ENCODE results near the gene RALGDS. TPM values are rescaled to one million over a fixed set of nuclear protein-coding genes. Genes with fewer than 3 reads are reported as not detected.
A peak's percentile ranks its signal among the peaks of the same experiment; 100 is the strongest.

The RALGDS gene
- polyA plus RNA-seq, 2 donors = 47.8 to 67.9 TPM

DNA sequence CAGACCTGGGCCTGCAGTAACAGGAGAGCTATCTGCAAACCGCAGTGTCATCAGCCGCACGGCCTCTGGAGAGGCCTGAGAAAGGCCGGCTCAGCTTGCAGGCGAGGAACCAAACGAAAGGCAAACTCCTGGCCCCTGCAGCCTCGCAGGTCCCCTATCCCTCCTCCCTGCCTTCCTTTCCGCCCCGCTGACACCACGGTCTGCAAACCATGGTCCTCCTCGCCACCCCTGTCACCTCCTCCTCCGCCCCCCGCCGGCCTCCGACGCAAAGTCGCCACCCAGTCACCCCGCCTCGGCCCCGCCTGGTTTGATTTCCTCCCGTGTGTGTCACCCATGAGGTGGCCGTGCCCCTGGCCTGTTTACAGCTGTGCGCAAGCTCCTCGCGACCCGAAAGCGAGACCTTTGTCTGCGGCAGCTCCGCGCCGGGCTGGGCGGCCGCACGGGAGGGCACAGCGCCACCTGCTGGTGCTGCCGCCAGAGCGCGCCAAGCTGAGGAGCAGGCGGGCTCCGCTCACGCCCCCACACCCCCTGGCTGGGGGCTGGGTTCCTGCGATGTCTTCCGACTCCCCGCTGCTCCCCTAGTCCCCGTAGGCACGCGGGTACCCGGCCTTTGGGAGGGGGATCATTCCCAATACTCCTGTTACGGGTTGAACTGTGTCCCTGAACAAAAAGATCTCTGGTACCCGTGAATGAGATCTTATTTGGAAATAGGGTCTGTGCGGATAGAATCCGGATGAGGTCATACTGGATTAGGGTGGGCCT is 23.3 kb upstream of the RALGDS start:
- no peaks in the 10 kb centered on the region for H3K9me3 ChIP-seq (ENCODE audit: control insufficient read depth in 2 of 2, insufficient read depth in 1 of 2, low read depth in 1 of 2, low read length in 1 of 2)
- H3K4me1 ChIP-seq (ENCODE audit: control insufficient read depth in 2 of 2, insufficient read depth in 2 of 2, low read length in 1 of 2) = peaks cover 9 to 36% of the 10 kb centered on the region in 2 donors
- H3K4me3 ChIP-seq (ENCODE audit: low read depth in 1 of 2, low read length in 2 of 2) = peak overlapping the region; percentile 30 to 34
- H3K27me3 ChIP-seq (ENCODE audit: control insufficient read depth in 1 of 2, insufficient read depth in 2 of 2, low read length in 2 of 2) = no peaks in the 10 kb centered on the region
- H3K36me3 ChIP-seq (ENCODE audit: control insufficient read depth in 2 of 2, insufficient read depth in 2 of 2, low read length in 1 of 2) = no peaks in the 10 kb centered on the region
- WGBS, 2 donors = 6 to 7% methylated on average over 52 of the region's 52 CpGs
- H3K27ac ChIP-seq (ENCODE audit: low read depth in 2 of 2, low read length in 1 of 2) = peak overlapping the region; percentile 52 to 76

GRCh38 chr9:133143639-133144141 is 22.6 kb upstream of the RALGDS start:
- H3K27me3 ChIP-seq (ENCODE audit: control insufficient read depth in 1 of 2, insufficient read depth in 2 of 2, low read length in 2 of 2) = no peaks in the 10 kb centered on the region
- H3K4me1 ChIP-seq (ENCODE audit: control insufficient read depth in 2 of 2, insufficient read depth in 2 of 2, low read length in 1 of 2) = peaks cover 9 to 40% of the 10 kb centered on the region in 2 donors
- H3K36me3 ChIP-seq (ENCODE audit: control insufficient read depth in 2 of 2, insufficient read depth in 2 of 2, low read length in 1 of 2) = no peaks in the 10 kb centered on the region
- H3K27ac ChIP-seq (ENCODE audit: low read depth in 2 of 2, low read length in 1 of 2) = peak overlapping the region; percentile 52 to 76
- H3K4me3 ChIP-seq (ENCODE audit: low read depth in 1 of 2, low read length in 2 of 2) = peak overlapping the region in 1 of 2 donors; percentile 34
- H3K9me3 ChIP-seq (ENCODE audit: control insufficient read depth in 2 of 2, insufficient read depth in 1 of 2, low read depth in 1 of 2, low read length in 1 of 2) = no peaks in the 10 kb centered on the region
- WGBS, 2 donors = 81 to 86% methylated on average over 13 of the region's 13 CpGs

DNA sequence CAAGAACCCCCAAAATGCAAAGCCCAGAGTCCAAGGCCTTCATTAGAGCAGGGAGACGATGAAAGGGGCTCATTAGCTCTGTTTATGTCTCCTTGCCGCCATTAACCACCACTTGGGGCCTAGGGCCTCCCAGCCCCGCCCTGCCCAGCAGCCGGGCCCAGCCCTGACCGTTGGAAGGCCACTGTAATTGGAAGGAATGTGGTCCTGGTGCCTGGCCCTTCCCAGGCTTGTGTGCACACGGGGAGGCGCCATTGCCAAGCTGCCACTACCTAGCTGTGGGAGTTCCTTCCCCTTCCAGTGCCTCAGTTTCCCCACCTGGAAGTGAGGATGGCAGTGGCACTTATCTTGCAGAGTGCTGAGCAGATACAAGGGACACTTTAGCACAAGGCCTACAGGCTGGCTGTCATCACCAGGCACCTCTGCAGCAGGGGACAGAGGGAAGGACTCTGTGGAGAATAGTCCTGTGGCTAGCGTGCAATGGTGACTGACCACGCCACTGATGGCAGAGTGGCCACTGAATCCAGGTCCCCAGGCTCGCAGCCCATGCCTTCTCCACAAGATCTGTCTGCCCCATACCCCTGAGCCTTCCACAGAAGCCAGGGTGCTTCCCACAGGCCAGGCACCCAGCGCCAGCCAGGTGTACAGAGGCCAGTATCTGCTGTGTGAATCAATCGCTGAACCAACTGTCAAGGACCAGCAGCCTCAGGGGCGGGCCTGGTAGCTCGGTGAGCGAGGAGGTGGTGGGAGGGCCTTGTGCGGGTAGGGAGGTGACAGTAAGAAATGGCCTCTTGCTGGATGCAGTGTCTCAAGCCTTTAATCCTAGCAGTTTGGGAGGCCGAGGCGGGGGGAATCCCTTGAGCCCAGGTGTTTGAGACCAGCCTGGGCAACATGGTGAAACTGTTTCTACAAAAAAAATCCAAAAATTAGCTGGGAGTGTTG is 21.9 kb upstream of the RALGDS start:
- H3K9me3 ChIP-seq (ENCODE audit: control insufficient read depth in 2 of 2, insufficient read depth in 1 of 2, low read depth in 1 of 2, low read length in 1 of 2) = no peaks in the 10 kb centered on the region
- WGBS, 2 donors = 66 to 67% methylated on average over 17 to 18 of the region's 18 CpGs
- H3K27me3 ChIP-seq (ENCODE audit: control insufficient read depth in 1 of 2, insufficient read depth in 2 of 2, low read length in 2 of 2) = no peaks in the 10 kb centered on the region
- no peaks in the 10 kb centered on the region for H3K36me3 ChIP-seq (ENCODE audit: control insufficient read depth in 2 of 2, insufficient read depth in 2 of 2, low read length in 1 of 2)
- peaks cover 9 to 39% of the 10 kb centered on the region in 2 donors for H3K4me1 ChIP-seq (ENCODE audit: control insufficient read depth in 2 of 2, insufficient read depth in 2 of 2, low read length in 1 of 2)
- no peak overlapping the region for H3K4me3 ChIP-seq (ENCODE audit: low read depth in 1 of 2, low read length in 2 of 2)
- peak overlapping the region in 1 of 2 donors; percentile 61 for H3K27ac ChIP-seq (ENCODE audit: low read depth in 2 of 2, low read length in 1 of 2)

DNA sequence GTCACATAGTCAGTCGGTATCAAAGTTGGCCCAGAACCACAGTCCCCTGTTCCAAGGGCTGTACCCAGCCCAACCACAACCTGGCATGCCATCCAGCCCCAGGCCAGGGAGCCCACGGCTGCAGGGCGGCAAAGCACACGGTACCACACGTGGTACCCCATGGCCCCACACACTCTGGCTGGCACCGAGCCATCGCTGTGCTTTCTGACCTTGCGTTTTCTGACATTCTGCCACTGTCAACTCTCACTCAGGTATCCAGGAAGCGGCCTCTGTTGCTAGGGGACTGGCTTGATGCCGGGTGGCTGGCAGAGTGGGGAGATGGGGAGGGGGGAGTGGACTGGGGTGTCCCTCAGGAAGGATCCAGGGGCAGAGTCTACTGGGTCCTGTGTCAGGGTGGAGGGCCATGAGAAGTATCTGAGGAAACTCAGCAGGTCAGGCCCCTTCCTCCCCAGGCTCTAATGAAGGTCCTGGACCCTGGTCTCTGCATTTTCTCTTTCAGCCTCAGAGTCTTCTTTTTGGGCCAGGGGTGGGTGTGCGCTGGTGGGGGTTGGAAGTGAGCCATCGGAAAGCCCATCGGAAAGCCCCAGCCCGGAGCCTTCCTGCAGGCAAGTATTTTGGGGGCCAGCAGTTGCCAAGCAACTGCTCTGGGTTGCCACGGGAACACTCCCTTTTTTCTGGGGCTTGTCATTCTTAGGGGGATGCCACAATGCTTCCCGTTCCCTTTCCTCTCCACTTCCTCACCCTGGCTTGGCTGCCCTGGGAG is 21.0 kb upstream of the RALGDS start:
- peaks cover 9 to 42% of the 10 kb centered on the region in 2 donors for H3K4me1 ChIP-seq (ENCODE audit: control insufficient read depth in 2 of 2, insufficient read depth in 2 of 2, low read length in 1 of 2)
- 36 to 40% methylated on average over 15 to 16 of the region's 16 CpGs for WGBS, 2 donors
- no peak overlapping the region for H3K4me3 ChIP-seq (ENCODE audit: low read depth in 1 of 2, low read length in 2 of 2)
- peak overlapping the region in 1 of 2 donors; percentile 61 for H3K27ac ChIP-seq (ENCODE audit: low read depth in 2 of 2, low read length in 1 of 2)
- no peaks in the 10 kb centered on the region for H3K9me3 ChIP-seq (ENCODE audit: control insufficient read depth in 2 of 2, insufficient read depth in 1 of 2, low read depth in 1 of 2, low read length in 1 of 2)
- H3K36me3 ChIP-seq (ENCODE audit: control insufficient read depth in 2 of 2, insufficient read depth in 2 of 2, low read length in 1 of 2) = no peaks in the 10 kb centered on the region
- no peaks in the 10 kb centered on the region for H3K27me3 ChIP-seq (ENCODE audit: control insufficient read depth in 1 of 2, insufficient read depth in 2 of 2, low read length in 2 of 2)

DNA sequence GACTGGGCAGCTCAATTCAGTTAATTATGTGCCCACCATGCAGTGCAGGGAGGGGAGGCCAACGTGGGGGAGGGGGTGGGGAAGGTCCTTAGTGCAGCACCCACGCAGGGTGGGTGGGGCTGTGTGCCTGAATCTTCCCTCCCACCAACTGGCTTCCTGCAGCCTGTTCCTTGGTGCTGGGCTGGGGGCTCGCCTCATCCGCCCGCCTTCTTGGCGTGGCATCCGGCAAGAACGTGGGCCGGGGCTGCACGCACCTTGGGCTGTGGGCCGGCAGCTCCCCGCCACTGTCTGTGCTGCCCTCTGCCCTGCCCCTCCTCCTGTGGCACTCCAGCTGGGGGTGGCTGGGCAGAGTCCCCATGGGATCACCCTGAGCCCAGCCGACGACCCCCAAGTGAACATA is 19.6 kb upstream of the RALGDS start:
- H3K27ac ChIP-seq (ENCODE audit: low read depth in 2 of 2, low read length in 1 of 2) = no peak overlapping the region
- H3K4me1 ChIP-seq (ENCODE audit: control insufficient read depth in 2 of 2, insufficient read depth in 2 of 2, low read length in 1 of 2) = peaks cover 9 to 47% of the 10 kb centered on the region in 2 donors

GRCh38 chr9:133140174-133140505 is 19.1 kb upstream of the RALGDS start:
- no peak overlapping the region for H3K27ac ChIP-seq (ENCODE audit: low read depth in 2 of 2, low read length in 1 of 2)
- H3K4me3 ChIP-seq (ENCODE audit: low read depth in 1 of 2, low read length in 2 of 2) = no peak overlapping the region
- 43 to 79% methylated on average over 2 to 4 of the region's 4 CpGs for WGBS, 2 donors
- H3K4me1 ChIP-seq (ENCODE audit: control insufficient read depth in 2 of 2, insufficient read depth in 2 of 2, low read length in 1 of 2) = peaks cover 9 to 52% of the 10 kb centered on the region in 2 donors
- no peaks in the 10 kb centered on the region for H3K9me3 ChIP-seq (ENCODE audit: control insufficient read depth in 2 of 2, insufficient read depth in 1 of 2, low read depth in 1 of 2, low read length in 1 of 2)
- no peaks in the 10 kb centered on the region for H3K36me3 ChIP-seq (ENCODE audit: control insufficient read depth in 2 of 2, insufficient read depth in 2 of 2, low read length in 1 of 2)
- H3K27me3 ChIP-seq (ENCODE audit: control insufficient read depth in 1 of 2, insufficient read depth in 2 of 2, low read length in 2 of 2) = no peaks in the 10 kb centered on the region

More for the DNA sequence above, 19.6 kb upstream of the RALGDS start:
- 81 to 89% methylated on average over 11 to 14 of the region's 14 CpGs for WGBS, 2 donors
- Histone ChIP-seq H3K36me3 (ENCODE audit: control insufficient read depth in 2 of 2, insufficient read depth in 2 of 2, low read length in 1 of 2) (no peaks in the 10 kb centered on the region), H3K27me3 (ENCODE audit: control insufficient read depth in 1 of 2, insufficient read depth in 2 of 2, low read length in 2 of 2) (no peaks in the 10 kb centered on the region), H3K4me3 (ENCODE audit: low read depth in 1 of 2, low read length in 2 of 2) (no peak overlapping the region), H3K9me3 (ENCODE audit: control insufficient read depth in 2 of 2, insufficient read depth in 1 of 2, low read depth in 1 of 2, low read length in 1 of 2) (no peaks in the 10 kb centered on the region)

- WGBS, 2 donors = 79 to 83% methylated on average over 24 of the region's 24 CpGs
- H3K36me3 ChIP-seq (ENCODE audit: control insufficient read depth in 2 of 2, insufficient read depth in 2 of 2, low read length in 1 of 2) = no peaks in the 10 kb centered on the region
- no peak overlapping the region for H3K27ac ChIP-seq (ENCODE audit: low read depth in 2 of 2, low read length in 1 of 2)
Observed at GRCh38 chr9:133139246-133140173, 18.5 kb upstream of the RALGDS start.

DNA sequence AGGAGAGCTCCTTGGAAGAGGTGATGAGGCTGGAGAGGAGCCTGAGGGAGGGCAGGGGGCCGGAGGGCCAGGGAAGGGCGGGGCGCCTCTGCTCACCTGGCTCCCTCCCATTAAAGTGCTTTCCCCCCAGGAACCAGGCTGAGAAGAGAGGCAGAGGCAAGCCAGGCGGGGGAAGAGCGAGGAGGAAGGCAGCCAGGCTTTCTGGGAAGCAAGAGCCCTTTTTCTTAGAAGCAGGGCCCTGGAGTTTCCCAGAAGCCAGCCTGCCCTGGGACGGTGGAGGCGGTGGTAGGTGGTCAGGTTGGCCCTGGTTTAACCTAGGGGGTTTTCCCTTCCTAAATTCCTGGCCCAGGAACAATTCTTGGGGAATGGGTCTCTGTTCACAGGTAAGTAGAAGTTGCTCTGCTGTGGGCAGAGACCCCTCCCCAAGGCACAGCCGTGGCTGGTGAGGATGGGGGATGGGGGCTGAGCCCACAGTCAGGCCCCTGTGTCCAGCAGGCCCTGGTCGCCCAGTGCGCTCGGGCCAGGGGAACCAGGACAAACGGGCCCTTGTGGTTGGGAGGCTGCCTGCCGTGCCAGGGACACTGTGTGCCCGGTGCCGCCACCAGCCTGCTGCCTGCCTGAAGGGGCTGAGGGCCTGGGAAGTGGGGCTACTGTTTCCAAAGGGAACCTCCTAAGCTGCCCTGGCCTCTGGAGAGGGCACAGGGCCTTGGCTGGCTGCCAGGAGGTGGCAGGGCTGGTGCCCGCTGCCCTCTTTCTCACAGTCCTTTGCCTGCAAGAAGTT is 16.6 kb upstream of the RALGDS start:
- Histone ChIP-seq H3K4me1 (ENCODE audit: control insufficient read depth in 2 of 2, insufficient read depth in 2 of 2, low read length in 1 of 2) (peaks cover 15 to 60% of the 10 kb centered on the region in 2 donors), H3K27ac (ENCODE audit: low read depth in 2 of 2, low read length in 1 of 2) (peak overlapping the region; percentile 50 to 66), H3K9me3 (ENCODE audit: control insufficient read depth in 2 of 2, insufficient read depth in 1 of 2, low read depth in 1 of 2, low read length in 1 of 2) (no peaks in the 10 kb centered on the region), H3K27me3 (ENCODE audit: control insufficient read depth in 1 of 2, insufficient read depth in 2 of 2, low read length in 2 of 2) (no peaks in the 10 kb centered on the region), H3K36me3 (ENCODE audit: control insufficient read depth in 2 of 2, insufficient read depth in 2 of 2, low read length in 1 of 2) (no peaks in the 10 kb centered on the region), H3K4me3 (ENCODE audit: low read depth in 1 of 2, low read length in 2 of 2) (no peak overlapping the region)
- WGBS, 2 donors = 60 to 61% methylated on average over 16 of the region's 16 CpGs

More at GRCh38 chr9:133139246-133140173, 18.5 kb upstream of the RALGDS start:
- peaks cover 13 to 53% of the 10 kb centered on the region in 2 donors for H3K4me1 ChIP-seq (ENCODE audit: control insufficient read depth in 2 of 2, insufficient read depth in 2 of 2, low read length in 1 of 2)
- H3K9me3 ChIP-seq (ENCODE audit: control insufficient read depth in 2 of 2, insufficient read depth in 1 of 2, low read depth in 1 of 2, low read length in 1 of 2) = no peaks in the 10 kb centered on the region
- H3K4me3 ChIP-seq (ENCODE audit: low read depth in 1 of 2, low read length in 2 of 2) = no peak overlapping the region
- H3K27me3 ChIP-seq (ENCODE audit: control insufficient read depth in 1 of 2, insufficient read depth in 2 of 2, low read length in 2 of 2) = no peaks in the 10 kb centered on the region
